ENCODE results near the gene NPHP1. TPM values are rescaled to one million over a fixed set of nuclear protein-coding genes. Genes with fewer than 3 reads are reported as not detected.
A peak's percentile ranks its signal among the peaks of the same experiment; 100 is the strongest.
"Not testable (repeated sequence)": the region's sequence is repeated elsewhere in the genome, so short reads cannot be mapped to it uniquely, and the experiment has no call there.

Gene NPHP1
- 3.7 and 5.4 TPM in 2 replicates for polyA plus RNA-seq (2011; rRNA removed)
- polyA minus RNA-seq (2011; rRNA and poly(A)+ RNA removed), result 1.6 and 2.2 TPM in 2 replicates

GRCh38 chr2:110204408-110205385, at the start of gene NPHP1:
Gene NPHP1 (minus strand): TSS chr2:110205013. CDS start chr2:110204968, 45 bp downstream.
- peak; percentile 44 for DNase-seq (ENCODE audit: low read depth, low spot score)
- Histone ChIP-seq H3K9me3 (ENCODE audit: control insufficient read depth, insufficient read depth, low read length) (no peaks in the 10 kb centered on the region), H3K27ac (ENCODE audit: low read depth, low read length) (no peak within 1 kb of the TSS), H3K4me3 (ENCODE audit: low read depth, low read length) (peak within 1 kb of the TSS; percentile 89), H3K27me3 (ENCODE audit: control insufficient read depth, insufficient read depth, low read length) (no peaks in the 10 kb centered on the region)
- TF ChIP-seq, protein P1, sequence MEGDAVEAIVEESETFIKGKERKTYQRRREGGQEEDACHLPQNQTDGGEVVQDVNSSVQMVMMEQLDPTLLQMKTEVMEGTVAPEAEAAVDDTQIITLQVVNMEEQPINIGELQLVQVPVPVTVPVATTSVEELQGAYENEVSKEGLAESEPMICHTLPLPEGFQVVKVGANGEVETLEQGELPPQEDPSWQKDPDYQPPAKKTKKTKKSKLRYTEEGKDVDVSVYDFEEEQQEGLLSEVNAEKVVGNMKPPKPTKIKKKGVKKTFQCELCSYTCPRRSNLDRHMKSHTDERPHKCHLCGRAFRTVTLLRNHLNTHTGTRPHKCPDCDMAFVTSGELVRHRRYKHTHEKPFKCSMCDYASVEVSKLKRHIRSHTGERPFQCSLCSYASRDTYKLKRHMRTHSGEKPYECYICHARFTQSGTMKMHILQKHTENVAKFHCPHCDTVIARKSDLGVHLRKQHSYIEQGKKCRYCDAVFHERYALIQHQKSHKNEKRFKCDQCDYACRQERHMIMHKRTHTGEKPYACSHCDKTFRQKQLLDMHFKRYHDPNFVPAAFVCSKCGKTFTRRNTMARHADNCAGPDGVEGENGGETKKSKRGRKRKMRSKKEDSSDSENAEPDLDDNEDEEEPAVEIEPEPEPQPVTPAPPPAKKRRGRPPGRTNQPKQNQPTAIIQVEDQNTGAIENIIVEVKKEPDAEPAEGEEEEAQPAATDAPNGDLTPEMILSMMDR (IDR thresholded peaks at IDR 0.05; ENCODE audit: low read depth, low read length), result no peak
- ChIA-PET POLR2A (no interaction called here), CTCF (no interaction called here)

GRCh38 chr2:110248081-110248795, 43.4 kb upstream of the NPHP1 start:
- POLR2A ChIA-PET; H3K4me3 ChIP-seq (ENCODE audit: low read depth, low read length); CTCF ChIA-PET; H3K27ac ChIP-seq (ENCODE audit: low read depth, low read length); H3K27me3 ChIP-seq (ENCODE audit: control insufficient read depth, insufficient read depth, low read length); DNase-seq (ENCODE audit: low read depth, low spot score); H3K9me3 ChIP-seq (ENCODE audit: control insufficient read depth, insufficient read depth, low read length): not testable (repeated sequence)

DNA sequence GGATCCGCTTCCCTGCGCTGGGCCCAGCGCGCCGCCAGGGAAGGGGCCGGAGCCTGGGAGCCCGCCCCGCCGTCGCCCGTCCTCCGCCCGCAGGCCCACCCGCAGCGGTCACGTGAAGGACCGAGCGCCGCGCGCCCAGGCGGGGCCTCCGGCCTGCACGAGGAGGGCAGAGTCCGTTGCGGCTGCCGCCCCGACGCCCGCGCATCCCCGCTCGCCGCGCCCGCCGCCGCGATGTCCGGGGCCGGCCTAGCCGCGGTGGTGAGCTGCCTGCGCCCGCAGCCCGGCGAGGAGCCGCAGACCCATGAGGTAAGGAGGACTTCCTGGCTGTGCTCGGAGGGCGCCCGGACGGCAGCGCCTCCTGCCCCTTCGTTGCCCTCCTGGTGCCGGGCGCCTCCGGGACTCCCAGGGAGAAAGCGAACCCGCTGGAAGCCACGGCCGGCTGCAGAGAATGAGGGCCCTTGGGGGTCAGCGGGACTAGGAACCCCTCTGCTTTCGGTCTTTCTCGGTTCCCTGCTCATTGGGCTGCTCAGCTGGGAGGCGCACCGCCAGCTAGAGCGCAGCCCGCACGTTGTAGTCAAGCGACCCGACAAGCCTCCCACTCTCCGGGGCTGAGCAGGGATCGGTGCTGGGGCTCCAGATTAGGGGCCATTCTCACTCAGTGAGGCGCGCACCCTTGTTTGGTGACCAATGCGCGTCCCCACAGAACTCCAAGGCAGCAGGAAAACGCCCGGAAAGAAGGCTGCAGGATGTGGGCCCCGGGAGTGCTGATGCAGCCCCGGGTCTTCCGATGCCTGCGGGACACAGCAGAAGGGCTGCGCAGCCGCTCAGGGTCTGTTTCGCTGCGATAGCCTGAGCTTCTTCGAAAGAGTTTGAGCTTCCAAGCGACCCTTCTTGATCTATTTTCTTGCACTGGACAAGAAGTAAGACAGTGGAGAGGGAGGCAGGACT, 40.9 kb upstream of the NPHP1 start:
- H3K4me3 ChIP-seq (ENCODE audit: low read depth, low read length); H3K27me3 ChIP-seq (ENCODE audit: control insufficient read depth, insufficient read depth, low read length); DNase-seq (ENCODE audit: low read depth, low spot score); CTCF ChIA-PET; H3K9me3 ChIP-seq (ENCODE audit: control insufficient read depth, insufficient read depth, low read length); POLR2A ChIA-PET; H3K27ac ChIP-seq (ENCODE audit: low read depth, low read length): not testable (repeated sequence)

- H3K27ac ChIP-seq (ENCODE audit: low read depth, low read length); DNase-seq (ENCODE audit: low read depth, low spot score); H3K27me3 ChIP-seq (ENCODE audit: control insufficient read depth, insufficient read depth, low read length); CTCF ChIA-PET; POLR2A ChIA-PET; H3K4me3 ChIP-seq (ENCODE audit: low read depth, low read length); H3K9me3 ChIP-seq (ENCODE audit: control insufficient read depth, insufficient read depth, low read length): not testable (repeated sequence)
Observed at GRCh38 chr2:110243283-110243682, 38.5 kb upstream of the NPHP1 start.

DNA sequence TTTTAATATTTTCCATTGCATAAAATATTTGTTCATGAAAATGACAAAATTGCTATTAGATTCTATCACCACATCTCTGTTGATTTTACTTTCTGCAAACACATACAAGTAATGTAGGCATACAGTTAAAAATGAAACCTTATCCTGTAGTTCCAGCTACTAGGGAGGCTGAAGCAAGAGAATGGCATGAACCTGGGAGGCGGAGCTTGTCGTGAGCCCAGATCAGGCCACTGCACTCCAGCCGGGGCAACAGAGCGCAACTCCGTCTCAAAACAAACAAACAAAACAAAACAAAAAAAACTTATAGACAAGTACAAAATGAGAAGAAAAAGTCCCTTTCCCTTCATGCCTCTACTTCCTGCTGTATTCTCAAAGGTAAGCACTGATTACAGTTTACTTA, 29.7 kb upstream of the NPHP1 start:
- H3K4me3 ChIP-seq (ENCODE audit: low read depth, low read length); CTCF ChIA-PET; H3K27ac ChIP-seq (ENCODE audit: low read depth, low read length); POLR2A ChIA-PET; H3K27me3 ChIP-seq (ENCODE audit: control insufficient read depth, insufficient read depth, low read length); DNase-seq (ENCODE audit: low read depth, low spot score); H3K9me3 ChIP-seq (ENCODE audit: control insufficient read depth, insufficient read depth, low read length): not testable (repeated sequence)

- H3K4me3 ChIP-seq (ENCODE audit: low read depth, low read length); DNase-seq (ENCODE audit: low read depth, low spot score); H3K9me3 ChIP-seq (ENCODE audit: control insufficient read depth, insufficient read depth, low read length); POLR2A ChIA-PET; H3K27me3 ChIP-seq (ENCODE audit: control insufficient read depth, insufficient read depth, low read length); H3K27ac ChIP-seq (ENCODE audit: low read depth, low read length); CTCF ChIA-PET: not testable (repeated sequence)
Observed at GRCh38 chr2:110229886-110230285, 25.1 kb upstream of the NPHP1 start.

- DNase-seq (ENCODE audit: low read depth, low spot score); POLR2A ChIA-PET; H3K27ac ChIP-seq (ENCODE audit: low read depth, low read length); CTCF ChIA-PET; H3K4me3 ChIP-seq (ENCODE audit: low read depth, low read length); H3K9me3 ChIP-seq (ENCODE audit: control insufficient read depth, insufficient read depth, low read length): not testable (repeated sequence)
- peaks cover 22% of the 10 kb centered on the region for H3K27me3 ChIP-seq (ENCODE audit: control insufficient read depth, insufficient read depth, low read length)
Observed at GRCh38 chr2:110222626-110223025, 17.8 kb upstream of the NPHP1 start.

Measured in AG04450 (cell line).